Activated CD8-positive, alpha-beta memory T cell treated with anti-CD3 and anti-CD28 coated beads, Interleukin-2, amount 50 U/mL, for 24 hours (primary cell): ENCODE data around the gene LTA4H.
"Not testable (repeated sequence)": the region's sequence is repeated elsewhere in the genome, so short reads cannot be mapped to it uniquely, and the experiment has no call there.

Experiments
- DNase-seq: peaks from one replicate; pipeline ENCODE4 v3.0.0-alpha.2; 2020; ENCODE audit errors: extremely low read depth

The LTA4H gene

DNA sequence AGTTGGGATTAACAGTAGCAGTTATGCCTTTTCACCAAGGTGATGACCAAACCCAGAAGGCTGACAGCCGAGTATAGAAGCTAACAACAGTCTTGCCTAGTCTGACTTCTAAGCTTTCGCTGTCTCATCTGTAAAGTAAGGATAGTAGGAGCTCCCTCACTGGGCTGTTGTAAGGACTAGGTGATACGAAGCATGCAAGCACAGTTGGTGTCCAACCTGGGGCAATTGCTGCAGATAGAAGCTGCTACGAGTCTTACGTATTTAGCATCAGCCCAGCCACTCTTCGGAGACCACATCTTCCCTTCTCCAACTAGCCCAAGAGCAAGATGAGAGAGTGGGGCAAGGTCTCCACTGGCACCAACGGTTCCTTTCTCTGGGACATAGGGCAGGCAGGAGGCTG, 45.3 kb downstream of the LTA4H start:
- DNase-seq, result no peak

DNA sequence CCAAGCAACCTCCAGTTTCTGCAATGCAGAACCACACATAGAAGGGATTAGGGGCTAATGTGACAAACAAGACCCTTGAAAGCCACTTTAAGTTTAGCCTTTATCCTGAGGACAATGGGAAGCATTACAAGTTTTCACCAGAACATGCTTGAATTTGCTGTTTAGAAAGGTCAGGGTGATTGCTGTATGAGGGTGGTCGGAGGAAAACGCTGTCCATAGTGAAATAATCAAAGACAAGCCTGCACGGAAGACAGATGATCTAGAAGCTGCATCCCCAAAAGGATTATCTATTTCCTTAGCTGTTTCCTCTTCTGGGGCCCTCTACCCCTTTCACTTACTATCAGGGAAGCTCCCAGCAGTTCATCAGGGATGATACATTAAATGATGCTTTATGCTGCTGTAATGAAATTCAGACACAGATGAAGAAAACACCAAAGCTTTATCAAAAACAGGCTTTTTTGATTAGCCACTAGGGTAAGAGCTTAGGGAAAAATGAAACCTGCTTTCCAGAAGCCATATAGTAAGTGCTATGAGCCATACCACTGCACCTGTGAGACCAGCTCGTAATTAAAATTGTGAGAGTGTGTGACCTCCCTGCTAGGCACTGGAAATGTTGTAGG, 45.8 kb downstream of the LTA4H start:
- DNase-seq, result no peak

DNA sequence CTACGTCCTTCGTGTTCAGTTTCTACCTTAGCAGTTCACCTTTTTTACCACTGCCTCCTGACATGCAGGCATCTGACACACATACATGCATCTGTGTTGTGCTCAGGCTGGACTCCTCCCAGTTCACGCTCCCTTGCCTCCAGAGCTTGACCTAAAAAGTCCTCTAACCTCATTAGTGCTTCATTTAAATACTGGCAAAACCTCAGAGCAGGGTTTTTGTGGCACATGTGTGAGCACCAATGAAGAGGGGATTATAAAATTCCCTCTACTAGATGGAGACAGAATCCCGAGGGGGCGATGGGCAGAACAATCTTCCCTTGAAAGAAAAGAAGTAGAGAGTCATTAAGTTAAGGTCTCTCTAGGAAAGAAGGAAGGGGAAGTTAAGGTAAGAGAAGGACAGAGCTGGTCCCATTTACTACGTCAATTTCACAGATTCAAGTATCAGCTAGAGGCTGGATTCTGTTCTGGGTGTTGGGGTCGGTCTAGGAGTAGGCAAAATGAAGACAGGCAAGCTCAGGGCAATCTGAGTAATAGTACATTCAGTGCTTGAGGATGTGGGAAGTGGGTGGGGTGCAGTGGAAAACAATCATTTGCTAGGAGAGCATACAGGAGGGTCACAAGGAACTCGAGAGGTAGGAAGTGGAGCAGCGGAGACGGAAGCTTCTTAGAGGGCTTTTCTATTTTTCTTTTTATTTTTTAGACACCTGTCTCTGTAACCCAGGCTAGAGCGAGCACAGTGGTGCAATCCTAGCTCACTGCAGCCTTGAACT, 46.7 kb downstream of the LTA4H start:
- DNase-seq, result no peak

DNA sequence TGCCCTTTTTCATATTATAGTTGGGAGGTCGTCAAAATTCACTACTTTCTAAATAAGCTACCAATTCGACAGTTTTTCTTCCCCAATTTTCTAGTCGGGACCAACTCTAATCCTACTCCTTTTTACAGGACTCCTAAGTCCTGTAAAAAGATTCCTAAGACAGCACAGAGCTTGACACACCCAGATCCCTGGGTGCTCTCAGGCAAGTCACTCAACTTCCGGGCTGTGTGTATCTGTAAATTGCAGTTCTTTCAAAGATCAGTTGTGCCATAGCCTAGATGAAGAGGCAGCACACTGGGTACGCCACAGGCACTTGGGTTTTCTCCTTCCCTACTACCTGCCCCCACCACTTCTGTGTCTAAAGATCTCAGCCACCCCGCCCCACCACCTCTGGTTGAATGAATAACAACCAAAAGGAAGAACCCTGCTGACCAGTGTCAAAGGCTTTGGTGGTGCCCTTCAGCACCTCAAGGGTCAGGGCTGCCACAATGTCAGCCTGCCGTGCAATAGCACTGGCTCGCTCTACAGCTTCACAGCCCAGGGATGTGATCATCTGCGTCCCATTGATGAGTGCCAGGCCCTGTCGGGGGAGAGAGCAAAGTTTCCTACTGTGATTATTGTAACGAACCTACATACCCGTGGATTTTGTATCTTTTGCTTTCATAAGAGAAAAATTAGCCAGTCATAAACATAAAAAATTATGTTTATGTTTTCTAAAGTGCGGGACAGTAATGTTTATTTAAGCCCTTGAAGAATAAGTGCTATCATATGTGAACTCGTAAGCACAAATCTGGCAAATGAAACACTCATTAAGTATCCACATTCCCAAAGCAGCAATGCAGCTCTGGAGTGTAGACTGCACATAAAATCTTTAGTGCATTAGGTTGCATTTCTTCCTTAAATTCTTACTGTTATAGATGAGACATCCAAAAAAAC, 48.5 kb downstream of the LTA4H start:
- DNase-seq, result no peak

DNA sequence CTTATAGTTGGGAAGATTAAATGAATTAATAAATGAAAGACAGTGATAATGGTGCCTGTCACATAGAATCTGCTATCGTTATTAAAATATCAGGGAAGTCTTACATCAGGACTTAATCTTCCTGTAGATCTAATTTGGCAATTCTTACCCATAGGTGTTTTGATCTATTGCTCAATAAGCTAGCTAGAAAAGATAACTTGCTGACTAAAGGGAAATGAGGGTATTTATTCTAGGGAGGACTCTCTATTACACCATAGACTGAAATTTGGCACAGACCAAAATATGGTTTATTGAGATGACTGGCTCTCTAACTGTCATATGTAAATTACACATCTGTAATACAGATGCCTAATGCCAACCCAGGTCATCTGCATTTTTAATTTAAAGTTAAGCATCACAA, 50.7 kb downstream of the LTA4H start:
- no peak for DNase-seq

DNA sequence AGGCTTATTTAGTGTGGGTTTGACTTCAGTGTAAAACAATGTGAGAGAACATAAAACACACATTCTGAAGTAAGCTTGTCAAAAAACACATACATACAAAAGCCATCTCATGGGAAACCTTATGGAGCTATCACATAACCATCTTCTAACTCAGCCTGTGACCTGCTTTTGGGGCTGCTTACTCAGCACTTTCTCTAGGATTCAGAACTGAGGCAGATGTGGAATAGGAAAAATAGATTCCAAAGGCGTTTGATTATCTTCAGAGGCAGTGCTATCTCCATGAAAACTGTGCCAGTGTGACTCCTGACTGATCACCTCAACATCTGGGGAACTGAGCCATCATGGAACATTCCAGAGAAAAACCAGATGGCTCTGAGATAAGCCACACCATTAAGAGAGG, 52.8 kb downstream of the LTA4H start:
- DNase-seq, result no peak

DNA sequence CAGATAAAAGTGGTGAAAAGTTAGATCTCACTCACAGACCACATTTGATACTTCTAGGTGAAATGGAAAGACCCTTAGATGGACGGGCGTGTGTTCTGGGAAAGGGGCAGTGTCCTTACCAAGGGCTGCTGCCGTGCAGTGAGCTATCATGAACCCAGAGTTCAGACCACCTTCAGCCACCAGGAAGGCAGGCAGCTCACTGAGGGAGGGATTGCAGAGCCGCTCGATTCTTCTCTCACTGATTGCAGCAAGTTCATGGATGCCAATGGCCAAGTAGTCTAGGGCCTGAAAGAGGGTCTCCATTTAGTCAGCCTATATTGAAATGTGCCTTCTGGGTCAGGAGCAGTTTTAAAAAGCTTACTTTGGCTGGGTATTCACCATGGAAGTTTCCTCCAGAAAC, 55.0 kb downstream of the LTA4H start:
- DNase-seq, result no peak

DNA sequence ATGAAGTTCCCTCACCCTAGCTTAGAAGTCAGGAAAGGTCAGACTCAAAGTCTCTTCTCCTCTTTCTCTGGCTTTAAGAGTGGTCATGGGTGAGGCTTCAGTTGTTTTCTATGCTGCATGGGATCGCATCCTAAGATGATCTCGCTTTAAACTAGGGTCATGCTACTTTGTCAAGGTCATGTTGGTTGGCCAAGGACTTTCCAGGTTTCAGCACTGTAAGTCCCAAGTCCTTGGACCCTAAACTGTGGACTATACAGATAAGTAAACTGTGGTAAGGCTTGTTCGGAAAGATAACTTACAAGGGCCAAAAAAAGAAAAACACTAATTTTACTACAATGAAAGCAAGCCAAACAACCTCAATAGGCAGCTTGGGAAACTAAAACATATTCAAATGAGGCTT, 56.6 kb downstream of the LTA4H start:
- no peak for DNase-seq

DNA sequence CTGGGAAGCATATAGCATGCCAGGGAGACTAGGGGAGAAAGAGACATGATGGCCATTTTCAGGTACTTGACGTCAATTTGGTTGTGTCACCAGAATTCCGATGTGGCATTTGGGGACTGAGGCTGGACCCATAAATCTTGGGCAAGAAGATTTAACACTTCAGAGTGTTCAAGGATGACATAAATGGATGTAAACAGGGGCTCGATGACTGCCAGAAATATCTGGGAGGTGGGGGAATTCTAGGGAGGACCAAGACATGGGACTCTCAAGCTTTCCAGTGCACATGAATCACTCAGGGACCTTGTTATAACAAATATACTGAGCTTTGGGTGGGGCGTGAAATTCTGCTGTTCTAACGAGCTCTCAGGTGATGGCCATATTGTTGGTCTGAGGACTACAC, 57.0 kb downstream of the LTA4H start:
- DNase-seq, result no peak

DNA sequence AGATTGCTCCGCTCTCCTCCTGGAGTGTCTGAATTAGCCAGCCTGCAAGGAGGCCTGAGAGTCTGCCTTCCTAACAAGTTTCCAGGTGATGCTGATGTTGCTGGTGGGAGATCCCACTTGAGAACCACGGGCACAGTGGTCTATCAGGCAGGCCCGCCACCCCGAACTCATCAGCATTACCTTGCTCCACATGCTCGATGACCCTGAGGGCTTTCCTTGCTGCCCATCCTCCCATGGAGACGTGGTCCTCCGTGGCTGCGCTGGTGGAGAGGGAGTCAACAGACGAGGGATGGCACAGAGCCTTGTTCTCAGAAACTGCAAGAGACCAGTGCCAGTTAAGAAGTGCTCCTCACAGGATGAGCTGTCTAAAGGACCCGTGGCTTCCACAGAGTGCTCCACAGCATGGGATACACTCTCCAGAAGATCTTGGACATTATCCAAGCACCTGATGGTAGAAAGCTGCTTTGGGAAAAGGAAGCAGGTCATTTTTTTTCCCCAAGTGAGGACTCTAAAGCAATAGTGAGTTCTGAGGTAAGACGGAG, 57.6 kb downstream of the LTA4H start:
- DNase-seq, result no peak

DNA sequence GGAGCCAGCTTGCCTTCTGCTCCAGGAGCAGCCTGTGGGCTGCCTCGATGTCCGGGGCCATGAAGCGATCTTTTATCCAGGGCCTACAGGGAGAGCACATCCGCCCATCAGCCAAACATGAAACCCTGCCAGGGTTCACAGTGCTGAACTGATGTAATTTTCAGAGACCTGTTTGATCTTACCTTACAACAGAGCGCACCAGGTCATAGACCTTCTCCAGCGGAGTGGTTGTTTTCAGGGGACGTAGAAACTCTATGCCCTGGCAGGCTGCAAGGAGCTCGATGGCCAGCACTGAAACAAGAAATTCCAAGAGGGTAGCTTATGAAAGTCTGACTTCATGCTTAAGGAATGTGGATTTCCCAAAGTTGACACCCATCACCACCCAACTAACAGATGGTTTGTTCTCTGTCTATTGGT, 59.0 kb downstream of the LTA4H start:
- DNase-seq, result no peak

DNA sequence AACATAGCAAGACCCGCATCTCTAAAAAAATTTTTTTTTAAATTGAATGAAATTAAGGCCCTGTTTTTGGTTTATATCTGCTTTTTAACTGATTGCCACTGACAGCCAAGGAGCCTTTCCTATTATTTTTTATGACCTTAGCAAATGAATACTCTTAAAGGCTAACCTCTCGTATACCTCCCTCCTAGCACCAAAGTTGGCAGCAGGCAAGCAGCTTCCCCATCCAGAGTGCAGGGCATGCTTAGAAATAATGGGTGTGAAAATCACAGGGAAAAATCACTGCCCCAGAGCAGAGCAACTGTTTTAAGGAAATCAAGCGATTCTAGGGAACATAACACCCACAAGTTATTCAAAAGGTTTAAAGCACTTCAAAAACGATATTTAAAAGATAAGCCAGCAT, 59.9 kb downstream of the LTA4H start:
- no peak for DNase-seq

DNA sequence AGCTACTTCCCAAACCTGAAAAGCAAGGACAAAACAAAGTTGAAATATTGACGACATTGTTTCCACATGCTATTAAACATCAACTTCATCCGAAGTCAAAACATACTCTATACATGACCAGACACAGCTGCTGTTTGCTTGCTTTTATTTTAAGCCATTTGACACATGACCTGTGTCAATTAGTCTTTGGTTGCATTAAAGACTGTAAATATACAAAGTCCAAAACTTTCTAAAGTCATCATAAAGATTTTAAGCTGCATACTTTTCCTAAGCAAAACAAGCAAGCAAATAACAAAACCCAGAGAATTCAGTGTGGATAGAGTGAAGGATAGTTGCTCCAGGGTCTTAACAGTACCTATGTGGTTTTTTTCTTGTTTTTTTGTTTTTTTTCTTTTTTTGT, 61.0 kb downstream of the LTA4H start:
- DNase-seq, result no peak

DNA sequence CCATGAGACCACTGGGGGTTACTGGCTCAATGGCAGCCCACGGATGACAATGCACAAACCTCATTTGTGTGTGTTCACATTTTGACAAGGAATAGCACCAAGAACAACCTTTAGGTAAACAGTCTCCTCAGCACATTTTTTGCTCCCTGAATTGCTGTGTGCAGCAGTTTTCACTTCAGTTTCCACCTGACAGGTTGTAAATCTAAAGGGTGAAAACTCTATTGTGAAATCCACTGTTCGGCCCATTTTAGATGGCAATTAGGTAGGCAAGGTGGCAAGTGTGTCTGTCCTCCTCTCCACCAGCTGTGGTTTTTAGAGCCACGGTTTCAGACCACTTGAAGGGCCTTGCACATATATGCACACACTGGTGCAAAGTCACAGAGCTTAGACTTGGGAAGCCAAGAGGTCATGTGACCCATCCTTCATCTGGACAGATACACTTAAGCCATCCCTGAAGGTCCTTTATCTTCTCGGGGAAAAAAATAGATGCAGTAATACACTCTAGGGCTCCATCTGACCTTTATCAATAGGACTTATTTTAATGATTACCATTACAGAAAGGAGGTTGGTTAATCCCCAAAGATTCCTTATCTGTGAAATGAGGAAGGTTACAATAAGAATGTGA, 62.4 kb downstream of the LTA4H start:
- DNase-seq, result no peak

DNA sequence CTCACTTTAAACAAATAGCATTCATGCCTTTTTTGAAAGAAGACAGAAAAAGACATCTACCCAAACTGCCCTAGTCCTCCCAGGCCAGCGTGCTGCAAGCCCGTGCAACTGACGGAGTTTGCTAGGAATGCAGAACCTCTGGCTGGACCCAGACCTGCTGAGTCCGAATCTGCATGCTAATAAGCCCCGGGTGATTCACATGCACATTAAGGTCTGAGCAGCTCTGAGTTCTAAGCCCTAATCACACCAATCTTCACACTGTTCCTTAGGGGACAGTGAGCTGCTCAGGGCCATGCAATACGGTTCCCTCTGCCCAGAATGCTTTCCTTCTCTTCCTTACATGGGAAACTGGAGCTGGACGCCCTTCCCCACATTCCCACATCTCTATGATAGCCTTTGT, 64.5 kb downstream of the LTA4H start:
- DNase-seq, result no peak

DNA sequence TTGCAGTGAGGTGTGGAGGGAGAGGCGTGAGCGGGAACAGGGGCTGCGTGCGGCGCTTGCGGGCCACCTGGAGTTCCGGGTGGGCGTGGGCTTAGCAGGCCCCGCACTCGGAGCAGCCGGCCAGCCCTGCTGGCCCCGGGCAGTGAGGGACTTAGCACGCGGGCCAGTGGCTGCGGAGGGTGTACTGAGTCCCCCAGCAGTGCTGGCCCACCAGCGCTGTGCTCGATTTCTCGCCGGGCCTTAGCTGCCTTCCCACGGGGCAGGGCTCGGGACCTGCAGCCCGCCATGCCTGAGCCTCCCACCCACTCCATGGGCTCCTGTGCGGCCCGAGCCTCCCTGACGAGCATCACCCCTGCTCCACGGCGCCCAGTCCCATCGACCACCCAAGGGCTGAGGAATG, 66.3 kb downstream of the LTA4H start:
- DNase-seq, result not testable (repeated sequence)

DNA sequence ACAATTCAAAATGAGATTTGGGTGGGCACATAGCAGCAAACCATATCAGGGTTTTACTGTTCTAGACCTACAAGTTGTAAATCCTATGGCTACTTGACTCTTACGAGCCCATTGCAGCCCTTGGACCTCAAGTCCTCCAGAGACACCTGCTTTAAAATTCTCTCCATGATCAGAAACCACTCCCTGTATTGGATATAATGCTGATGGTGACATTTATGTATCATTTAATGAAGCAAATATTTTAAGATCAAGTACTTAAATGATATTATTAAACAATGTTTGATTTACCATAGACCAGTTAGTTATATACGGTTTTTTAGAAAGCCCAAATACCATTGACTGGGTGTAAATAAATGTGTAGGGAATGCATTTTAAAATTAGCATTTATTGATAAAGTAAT, 68.1 kb downstream of the LTA4H start:
- DNase-seq, result no peak

DNA sequence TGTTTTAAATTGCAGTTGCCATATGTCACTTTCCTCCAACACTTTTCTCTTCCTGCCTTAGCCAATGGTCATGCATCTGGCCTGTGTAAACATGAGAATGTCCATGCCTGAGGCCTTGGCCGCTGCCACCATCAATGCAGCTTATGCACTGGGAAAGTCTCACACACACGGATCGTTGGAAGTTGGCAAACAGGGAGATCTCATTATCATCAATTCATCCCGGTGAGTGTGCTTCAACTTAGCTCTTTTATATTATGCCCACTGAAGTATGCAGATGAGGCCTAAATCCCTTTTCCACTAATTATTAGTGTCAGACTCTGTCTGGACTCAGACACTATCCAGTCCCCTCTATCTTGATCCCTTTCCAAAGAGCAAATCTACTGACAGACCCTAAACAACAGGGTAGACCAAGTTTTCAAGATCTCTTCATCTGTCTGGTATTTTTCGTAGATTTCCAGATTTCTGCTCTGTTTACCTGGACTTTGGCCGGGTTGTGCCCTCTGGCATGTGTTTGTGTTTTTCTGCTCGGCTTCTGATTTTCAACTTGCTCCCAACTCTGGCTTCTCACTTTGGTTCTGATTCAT, 69.0 kb downstream of the LTA4H start:
- DNase-seq, result no peak

DNA sequence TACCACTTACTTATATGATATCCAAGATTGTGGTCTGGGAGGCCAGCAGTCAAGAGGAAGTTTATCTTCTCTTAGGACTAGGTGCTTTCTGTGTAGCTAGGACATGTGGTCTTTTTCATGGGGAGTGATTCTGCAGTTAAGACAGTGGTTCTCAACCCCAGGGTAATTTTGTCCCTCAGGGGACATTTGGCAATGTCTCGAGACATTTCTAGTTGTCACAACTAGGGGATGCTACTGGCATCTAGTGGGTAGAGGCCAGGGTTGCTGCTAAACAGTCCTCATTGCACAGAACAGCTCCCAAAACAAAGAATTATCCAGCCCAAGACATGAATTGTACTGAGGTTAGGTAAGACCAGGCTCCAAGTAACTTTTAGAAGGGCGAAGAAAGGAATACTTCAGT, 72.3 kb downstream of the LTA4H start:
- DNase-seq, result no peak

DNA sequence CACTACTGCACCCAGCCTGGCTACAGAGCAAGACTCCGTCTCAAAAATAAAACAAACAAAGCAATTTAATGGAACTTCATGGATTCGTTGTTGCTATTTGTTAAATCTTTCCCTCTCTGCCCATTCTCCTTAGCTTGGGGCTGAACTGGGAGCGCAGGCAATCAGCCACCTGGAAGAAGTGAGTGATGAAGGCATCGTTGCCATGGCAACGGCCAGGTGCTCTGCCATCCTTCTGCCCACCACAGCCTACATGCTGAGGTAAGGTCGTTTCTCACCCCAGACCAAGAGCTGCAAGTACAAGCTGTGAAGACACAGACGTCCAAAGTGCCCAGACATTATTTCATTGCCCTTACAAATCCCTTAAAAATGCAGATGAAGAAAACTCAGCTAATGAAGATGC, 73.2 kb downstream of the LTA4H start:
- DNase-seq, result no peak

DNA sequence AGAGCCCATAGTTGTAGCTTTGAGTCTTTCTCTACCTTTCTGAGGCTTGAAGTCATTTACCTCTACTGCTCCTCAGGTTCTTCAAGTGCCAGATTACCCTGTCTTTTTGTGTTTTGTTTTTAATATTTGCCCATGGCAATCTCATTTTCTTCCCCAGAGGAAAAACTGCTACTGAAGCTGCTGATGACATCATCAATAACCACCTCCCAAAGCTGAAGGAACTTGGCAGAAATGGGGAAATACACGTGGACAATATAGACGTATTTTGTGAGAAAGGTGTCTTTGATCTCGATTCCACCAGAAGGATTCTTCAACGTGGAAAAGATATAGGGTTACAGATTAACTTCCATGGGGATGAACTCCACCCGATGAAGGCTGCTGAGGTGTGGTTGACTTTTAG, 75.1 kb downstream of the LTA4H start:
- DNase-seq, result no peak

DNA sequence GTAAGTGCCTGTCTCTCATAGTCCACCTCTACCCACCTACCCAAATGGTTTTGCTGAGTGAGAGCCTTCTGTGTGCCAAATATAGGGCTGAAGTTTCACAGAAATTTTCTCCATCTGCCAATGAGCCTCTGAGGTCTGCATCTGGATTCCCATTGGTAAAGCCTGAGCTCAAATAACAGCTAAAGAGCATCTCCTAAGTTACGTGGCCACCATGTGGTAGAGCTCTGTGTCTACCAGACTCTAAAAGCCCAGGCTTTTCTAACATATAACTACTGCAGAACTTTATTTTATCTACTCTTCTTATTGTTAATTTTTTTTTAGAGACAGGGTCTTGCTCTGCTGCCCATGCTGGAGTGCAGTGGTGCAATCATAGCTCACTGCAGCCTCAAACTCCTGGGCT, 76.3 kb downstream of the LTA4H start:
- no peak for DNase-seq
